ENCODE data around the gene RACGAP1.

The RACGAP1 gene

DNA sequence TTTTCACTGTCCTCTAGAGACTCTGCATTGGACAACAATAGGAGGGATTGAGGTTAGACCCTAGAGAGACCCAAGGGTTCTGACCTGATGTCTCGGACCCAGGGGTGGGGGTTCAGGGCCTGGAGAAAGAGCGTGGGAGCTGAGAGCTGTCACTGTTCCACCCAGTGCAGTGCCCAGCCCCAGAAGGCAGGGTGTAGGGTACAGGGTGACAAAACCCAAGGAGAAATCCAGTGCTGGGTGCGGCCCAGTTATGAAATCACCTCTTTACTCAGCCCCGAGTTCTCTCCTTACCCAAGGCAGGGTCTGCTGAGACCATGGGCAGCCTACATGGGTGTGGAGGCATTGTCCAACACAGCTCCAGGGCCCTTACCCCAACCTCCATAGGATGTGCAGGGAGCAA lies 72.1 kb downstream of the RACGAP1 start:
- no peak for DNase-seq

DNA sequence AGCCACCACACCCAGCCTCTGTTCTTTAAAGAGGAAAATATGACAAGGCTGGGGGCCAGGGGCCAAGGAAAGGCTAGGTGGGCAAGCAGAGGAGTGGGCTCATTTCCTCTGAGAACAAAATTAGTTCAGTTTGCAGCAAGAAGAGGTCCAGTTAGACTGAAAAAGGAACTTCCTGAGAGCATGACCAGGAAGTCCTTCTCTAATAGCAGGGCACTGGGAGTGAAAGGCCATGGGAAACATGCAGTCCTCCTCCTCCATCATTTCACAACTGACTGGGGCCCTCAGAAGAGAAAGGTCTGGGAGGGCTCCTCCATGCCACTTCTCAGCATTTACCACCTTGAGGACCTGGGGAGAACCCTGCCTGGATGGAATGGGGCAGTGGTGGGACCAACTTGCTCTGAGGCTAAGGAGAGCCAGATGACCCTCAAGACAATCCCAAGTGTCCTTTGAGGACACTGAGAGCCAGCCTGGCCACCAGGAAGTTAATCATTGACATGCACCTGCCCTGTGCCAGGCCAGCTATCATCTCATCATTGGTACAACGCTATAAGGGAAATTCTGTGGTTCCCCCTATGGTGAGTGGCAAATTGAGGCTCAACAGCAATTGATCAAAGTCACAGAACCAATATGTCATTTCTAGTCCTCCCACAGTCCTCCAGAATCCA lies 72.8 kb downstream of the RACGAP1 start:
- DNase-seq: peak; percentile 29 to 62

- no peak for DNase-seq
These were observed 73.7 kb downstream of the RACGAP1 start for GRCh38 chr12:49951411-49952240.

GRCh38 chr12:49950273-49951251 lies 74.7 kb downstream of the RACGAP1 start, which contains the start of gene AQP2:
Gene AQP2, plus strand, starts transcription at chr12:49950737. Its CDS starts 94 bp downstream, at chr12:49950831.
- no peak for DNase-seq

- DNase-seq: no peak
These were observed 75.4 kb downstream of the RACGAP1 start for GRCh38 chr12:49949866-49950265.

DNA sequence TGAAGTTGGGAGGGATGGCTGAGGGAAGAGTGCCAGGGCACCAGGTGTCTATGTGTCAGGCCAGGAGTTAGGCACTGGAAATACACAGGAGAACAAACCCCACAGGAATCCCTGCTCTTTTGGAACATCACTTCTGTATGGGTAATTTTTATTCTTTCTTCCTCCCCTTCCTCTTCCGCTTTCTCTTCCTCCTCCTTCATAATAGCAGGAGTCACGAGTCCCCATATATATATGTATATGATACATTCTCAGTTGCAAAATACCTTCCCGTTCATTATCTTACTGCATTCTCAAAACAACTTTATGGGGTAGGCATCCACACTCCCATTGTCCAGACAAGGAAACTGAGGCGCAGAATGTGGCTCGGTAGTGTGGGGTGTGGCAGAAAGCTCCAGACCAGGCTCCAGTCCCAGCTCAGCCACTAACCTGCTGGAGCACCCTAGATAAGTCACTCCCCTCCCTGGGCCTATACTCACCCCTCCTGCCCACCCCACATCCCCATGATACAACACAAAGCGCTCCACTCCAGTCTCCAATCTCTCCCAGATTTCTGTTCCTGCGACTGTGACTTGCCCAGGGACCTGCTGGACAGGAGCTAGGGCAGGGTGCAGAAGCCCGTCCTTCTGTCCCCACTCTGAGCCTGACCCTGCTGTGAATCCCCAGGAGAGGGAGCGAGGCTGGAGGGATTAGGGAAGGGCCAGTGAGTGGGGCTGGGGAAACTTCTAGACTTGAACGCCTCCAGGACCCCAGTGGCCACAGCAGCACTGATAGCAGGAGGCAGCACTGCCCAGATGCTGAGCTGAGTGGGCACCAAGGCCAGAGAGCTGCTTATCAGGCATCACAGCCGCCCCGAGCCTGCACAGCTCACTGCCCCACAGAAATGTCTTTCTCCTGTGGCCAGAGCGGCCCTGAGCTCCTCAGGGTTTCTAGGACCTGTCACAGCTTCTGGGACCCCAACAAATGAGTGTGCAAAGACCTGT lies 76.1 kb downstream of the RACGAP1 start:
- peak; percentile 57 to 64 for DNase-seq

DNA sequence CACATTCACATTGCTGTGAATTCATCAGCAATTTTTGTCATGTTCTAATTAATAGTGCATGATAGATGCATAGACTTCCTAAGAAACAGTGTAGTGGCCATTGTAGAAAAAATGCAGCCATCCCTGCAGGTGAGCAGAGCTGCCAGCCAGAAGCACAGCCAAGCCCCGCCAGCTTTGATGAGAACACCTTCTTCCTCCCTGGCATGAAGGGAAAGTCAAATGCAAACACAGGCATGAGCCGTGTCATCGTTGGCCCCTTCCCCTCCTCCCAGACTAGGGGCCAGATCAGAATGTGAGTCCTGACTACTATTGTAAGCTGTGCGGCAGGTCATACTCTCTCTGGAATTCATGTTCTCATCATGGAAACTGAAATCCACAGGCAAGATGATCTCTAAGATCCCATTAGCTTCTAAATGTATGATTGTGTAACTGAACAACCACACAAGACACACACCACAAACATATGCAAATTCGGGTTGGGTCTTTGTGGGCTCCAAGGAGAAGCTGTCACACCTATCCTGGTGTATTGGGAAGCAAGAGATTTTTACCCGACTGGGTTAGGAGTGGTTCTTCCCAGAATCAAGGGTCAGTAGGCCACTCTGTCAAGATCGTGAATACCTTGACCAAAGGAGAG lies 77.6 kb downstream of the RACGAP1 start:
- no peak for DNase-seq

- no peak for DNase-seq
These were observed 78.8 kb downstream of the RACGAP1 start for GRCh38 chr12:49946497-49946896.

- DNase-seq: no peak
These were observed 79.2 kb downstream of the RACGAP1 start for GRCh38 chr12:49946086-49946485.

DNA sequence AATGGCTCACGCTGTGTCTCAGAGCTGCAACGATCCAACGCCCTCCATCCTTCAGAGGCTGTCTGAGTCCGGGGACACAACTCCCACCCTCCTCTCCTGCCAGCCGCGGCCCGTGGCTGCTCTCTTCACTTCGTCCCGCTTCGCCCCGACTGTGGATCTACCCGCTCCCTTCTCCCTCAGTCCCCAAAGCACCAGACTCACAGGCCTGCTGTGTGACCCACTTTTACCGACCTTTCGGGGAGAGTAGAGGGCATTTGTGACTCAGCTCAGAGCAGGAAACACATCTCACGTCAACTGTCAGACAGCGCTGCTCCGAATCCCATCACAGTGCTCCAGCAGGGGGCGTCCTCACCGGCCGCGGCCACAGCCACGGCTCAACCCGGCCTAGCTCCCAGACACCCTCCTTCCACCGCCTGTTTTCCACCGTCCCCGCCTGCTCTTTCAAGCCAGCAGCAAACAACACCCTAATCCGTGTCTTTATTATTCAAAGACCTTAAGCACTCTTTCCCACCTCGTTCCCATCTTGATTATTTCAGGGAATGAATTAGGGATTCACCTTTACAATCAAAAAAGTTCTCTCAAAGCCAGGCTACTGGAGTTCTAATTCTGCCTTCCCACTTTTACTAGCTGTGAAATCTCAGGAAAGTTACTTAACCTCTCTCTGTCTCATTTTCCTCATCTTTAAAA lies 79.8 kb downstream of the RACGAP1 start:
- peak; percentile 70 to 91 for DNase-seq

- no peak for DNase-seq
These were observed 80.6 kb downstream of the RACGAP1 start for GRCh38 chr12:49944718-49945117.

- DNase-seq: no peak
These were observed 81.2 kb downstream of the RACGAP1 start for GRCh38 chr12:49944046-49944445.

DNA sequence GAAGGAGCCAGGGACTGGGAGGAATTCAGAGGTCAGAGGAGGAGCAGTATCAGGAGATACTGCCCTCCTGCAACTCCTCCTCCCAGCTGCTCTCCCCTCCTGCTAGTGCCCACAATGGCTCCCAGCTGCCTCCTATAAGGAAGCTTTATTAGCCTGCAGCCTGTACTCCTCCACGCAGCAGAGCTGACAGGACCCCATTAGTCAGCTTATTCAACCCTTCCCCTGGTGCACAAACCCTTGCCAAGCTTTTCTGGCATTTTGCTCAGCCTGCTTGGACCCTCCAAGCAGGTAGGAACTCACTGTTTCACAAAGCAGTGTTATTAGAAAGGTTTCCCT lies 81.7 kb downstream of the RACGAP1 start:
- no peak for DNase-seq

DNA sequence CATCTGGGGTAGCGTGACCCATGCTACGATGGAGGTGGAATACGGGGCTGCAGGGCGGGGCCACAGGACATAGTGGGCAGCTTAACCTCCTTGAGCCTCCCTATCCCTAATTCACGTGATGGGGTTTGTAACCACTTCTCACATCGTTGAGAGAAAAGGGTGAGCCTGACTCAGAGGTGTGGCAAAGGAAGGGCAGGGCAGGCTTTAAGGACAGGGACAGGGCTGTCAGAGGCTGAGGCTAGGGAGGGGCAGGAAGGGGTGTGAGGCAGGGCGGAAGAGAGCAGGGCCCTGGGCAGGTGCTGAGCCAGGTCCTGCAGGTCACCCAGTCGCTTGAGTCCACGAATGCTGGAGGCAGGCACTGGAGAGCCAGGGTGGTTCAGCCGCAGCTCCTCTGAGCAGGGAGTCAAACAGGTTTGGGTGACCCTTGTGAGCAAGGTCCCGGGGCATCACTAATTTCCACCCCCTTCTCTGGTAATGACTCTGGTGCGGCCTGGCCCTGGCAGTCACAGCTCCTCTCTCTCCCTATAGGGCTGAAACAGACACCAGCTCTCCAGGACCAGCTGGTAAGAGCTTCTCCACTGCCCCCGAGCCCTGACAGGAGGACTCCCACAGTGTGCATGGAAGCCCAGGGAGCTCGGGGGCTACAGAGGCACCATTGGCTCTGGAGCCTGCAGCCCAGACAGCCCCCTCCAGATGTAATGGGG lies 82.2 kb downstream of the RACGAP1 start:
- DNase-seq: no peak

GRCh38 chr12:49942512-49942893 lies 82.8 kb downstream of the RACGAP1 start:
- no peak for DNase-seq

DNA sequence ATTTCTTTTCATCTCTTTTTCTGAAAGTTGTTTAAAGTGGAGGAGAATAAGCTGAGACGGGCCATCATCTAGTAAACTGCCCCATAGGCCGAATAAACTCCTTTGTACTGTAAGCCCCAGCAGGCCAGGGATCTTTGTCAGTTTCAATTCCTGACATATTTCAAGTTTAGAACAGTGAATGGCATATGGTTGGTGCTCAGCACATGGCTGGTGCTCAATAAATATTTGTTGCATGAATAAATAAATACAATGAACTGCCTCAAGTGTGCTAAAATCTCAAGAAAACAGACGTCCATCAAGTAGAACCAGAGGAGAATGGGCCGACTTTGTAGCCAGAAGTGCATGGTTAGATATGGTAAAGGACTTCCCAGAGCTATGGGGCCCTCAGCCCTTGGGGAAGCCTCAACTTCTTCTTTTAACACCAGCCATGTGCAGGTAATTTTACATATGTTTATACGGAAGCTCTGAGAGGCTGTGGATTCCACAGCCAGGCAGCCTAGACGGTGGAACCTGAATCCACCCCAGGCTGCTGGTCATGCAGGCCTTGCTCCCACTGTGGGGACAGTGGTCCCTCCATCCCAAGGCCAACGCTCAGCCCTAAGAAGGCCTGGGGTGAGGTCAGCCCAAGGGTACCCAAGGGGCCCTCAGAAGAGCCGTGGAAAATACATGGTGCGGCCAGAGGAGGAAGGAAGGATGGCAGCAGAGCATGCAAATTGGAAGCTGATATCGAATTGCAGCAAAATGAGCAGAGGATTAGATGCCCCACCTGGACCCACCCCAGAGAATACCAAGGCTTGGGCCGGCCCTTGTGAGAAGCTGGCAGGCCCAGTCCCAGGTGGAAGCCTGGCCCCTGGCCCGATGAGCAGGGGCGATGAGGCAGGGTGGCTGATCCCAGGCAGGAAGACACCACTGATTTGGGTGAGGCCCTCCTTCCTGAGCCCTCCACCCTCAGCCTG lies 83.5 kb downstream of the RACGAP1 start:
- no peak for DNase-seq

DNA sequence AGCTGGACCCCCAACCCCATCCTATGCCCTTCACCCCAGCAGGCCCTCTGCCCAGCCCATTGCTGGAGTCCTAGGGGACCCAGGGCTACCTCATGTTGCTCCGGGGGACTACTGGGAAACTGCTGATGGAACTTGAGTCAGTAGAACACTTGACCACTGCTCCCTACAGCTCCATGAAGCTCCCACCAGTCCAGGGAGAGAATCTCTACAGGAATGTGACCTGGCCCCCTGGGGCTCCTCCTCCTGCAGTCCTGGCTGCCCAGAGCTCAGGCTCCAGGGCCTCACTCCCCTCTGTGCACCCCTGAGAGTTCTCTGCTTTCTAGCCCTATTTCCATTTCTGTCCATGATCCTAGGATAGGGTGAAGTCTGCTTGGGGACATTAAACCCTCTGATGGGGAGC lies 85.6 kb downstream of the RACGAP1 start:
- no peak for DNase-seq

- no peak for DNase-seq
These were observed 86.0 kb downstream of the RACGAP1 start for GRCh38 chr12:49939307-49939706.

Measured in inflammatory macrophage treated with lipopolysaccharide for 1 hour (primary cell).